GM12872 (cell line): ENCODE data around the gene IFT122.

Source experiments
- CTCF ChIP-seq: IDR thresholded peaks from 3 replicates; pipeline ENCODE4 v1.5.1; 2011; ENCODE audit warnings: low read depth, mild to moderate bottlenecking, low read length, moderate library complexity; ENCODE audit not compliant: insufficient read depth

IFT122 gene

DNA sequence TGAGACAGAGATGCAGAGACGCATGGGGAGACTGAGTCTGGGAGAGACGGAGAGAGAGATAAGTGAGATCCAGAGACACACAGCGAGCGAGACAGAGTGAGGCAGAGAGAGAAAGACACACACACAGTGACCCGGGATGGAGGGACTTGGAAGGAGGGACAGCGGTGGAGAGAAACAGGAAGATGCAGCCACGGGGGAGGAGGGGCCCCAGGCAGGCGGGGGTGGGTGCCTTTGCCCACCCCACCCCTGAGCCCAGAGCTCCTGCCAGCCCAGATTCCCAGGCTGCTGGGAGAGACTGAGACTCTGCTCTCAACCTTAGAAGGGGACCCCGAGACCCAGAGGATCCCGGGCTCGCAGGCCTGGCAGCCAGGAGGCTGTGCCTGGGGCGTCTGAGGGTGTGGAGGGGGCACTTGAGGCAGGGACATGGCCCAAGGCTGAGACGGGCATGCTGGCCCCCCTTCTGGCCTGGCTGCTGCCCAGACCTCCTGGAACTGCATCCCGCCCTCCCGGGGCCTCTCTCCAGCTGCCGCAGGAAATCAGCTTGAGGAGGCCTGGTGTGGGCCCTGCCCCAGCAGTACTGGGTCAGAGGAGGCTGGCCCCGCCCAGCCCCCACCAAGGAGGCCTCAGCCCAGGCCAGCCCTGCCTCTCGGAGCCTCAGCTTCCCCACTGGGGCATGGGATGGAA lies 121.0 kb downstream of the IFT122 start:
- no peak for TF ChIP-seq CTCF

DNA sequence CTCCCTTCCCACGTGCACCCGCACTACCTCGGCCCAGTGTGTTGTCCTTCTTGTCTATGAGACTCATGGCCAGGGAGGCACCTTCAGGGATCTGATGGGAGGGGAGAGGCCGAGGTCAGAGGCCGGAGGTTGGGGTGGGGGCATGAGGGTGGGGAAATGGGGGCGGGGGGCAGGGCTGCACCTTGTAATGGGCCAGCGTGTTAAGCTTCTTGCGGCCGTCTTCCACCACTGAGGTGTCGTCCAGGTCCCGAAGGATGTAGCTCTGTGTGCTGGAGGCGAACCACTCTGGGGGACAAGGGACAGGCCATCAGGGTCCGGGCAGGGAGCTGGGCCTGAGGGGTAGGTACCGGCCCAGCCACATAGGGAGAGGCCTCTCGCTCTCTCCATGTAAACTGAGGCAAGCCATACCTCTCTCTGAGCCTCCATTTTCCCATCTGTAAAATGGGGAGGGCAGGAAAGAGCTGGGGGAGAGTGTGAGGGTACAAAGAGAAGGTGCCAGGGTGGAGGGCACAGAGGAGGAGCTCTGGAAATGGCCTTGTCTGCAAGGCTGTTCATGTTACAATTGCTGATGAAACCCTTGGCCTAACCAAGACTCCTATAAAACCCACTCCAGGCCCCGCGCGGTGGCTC lies 121.7 kb downstream of the IFT122 start:
- no peak for TF ChIP-seq CTCF

DNA sequence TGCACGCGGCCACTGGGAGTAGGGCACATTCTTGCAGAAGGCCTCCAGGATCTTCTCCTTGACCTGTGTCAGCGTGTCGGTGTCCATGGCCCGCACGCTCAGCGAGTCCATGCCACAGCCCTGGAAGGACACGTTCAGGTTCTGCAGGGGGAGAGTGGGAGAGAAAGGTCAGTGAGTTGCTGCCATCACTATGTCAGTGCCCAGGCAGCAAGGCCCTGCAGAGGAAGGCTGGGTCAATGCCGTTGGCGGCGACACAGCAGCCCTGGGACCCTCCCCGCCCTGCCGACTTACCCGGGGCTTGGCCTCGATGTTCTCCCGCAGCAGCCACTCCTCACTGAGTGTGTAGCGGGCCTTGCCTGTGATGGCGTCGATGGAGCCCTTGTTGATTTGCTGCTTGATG lies 122.8 kb downstream of the IFT122 start:
- no peak for TF ChIP-seq CTCF

- TF ChIP-seq CTCF = no peak
Measured at GRCh38 chr3:129563332-129563731, 123.3 kb downstream of the IFT122 start.

- no peak for TF ChIP-seq CTCF
Measured at GRCh38 chr3:129563850-129564535, 124.0 kb downstream of the IFT122 start.

GRCh38 chr3:129564981-129565644 lies 125.1 kb downstream of the IFT122 start:
- no peak for TF ChIP-seq CTCF

- no peak for TF ChIP-seq CTCF
Measured at GRCh38 chr3:129565902-129566301, 125.9 kb downstream of the IFT122 start.
